ENCODE results near the gene AGXT.

The AGXT gene

GRCh38 chr2:240868286-240869108 lies at the start of gene AGXT:
AGXT (plus strand) TSS chr2:240868824; CDS start chr2:240868866, 42 bp downstream.
- peak; percentile 57 for DNase-seq (ENCODE audit: low spot score)

GRCh38 chr2:240819126-240819857 lies 49.3 kb upstream of the AGXT start:
- DNase-seq (ENCODE audit: low spot score): peak; percentile 71

DNA sequence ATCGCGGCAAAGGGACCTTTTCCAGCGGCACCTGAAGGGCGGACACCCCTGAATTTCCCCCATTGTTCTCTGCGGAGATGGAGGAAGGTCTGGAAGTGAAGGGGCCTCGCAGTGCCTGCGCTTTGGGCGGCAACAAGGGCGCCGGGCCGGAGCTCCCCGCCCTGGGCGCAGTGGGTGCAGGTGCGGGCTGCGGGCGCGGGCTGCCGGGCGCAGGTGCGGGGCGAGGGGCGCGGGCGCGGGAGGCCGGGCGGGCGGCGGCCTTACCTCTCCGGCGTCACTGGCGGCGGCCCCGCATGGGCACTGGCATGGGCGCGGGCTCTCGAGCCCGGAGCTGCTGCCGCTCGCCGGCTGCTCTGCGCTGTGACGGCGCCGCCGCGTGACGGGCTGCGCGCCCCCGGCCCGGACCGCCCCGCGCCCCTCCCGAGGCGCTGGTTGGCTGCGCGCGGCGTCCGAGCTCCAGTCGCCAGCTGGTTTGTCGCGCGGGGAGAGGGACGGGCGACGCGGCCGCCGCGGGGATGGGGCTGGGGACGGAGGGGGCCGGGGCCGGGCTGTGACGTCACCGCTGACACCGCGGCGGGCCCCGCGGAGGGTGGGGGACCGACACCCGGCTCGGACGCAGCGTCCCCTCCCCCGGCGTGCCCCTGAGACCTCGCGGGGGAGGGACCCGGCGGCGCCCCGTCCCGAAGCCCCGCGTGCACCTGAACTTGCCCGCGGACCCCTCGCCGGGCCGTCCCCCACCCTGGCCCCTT lies 48.6 kb upstream of the AGXT start, which contains the start of gene KIF1A:
Gene KIF1A, minus strand, starts transcription at position 362 of the 749 bp plus-strand sequence. CDS start 22,467 bp downstream, outside the sequence.
- DNase-seq (ENCODE audit: low spot score): peak; percentile 79

DNA sequence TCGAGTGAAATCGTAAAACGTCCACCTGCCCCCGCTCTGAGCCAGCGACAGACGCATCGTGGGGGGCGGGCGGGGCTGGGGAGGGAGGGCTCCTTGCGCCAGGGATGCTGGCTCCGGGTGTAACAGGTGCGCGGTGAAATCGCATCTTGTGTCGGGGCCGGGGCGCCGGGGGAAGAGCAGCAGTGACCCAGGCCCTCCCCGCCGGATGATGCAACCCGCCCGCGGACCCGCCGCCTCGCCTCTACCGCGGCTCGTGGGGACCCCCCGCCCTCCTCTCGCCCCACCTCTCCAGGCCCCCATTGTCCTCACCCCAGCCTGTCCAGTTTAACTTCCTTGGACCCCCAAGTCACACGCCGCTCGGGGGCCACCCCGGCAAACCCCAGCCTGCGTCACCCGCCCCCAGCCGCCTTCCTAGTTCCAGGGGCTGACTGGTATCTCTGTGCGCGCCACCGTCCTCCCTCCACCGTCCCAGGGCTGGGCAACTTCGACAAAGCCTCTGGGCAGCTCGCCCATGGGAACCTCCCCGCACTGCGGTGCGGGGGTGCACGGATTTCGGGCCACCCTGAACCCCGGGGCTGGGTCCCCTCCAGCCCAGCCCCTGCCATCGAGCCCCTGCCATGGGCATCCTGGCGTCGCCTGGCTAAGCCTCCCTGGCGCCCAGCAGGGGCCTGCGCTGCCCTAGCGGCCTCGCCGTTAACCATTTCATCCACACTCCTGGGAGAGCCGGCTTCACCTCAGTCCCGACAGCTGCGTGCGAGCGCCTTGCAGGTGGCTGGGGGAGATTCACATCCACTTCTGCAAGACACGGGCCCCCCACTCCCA lies 47.8 kb upstream of the AGXT start:
- DNase-seq (ENCODE audit: low spot score): peak; percentile 75

DNA sequence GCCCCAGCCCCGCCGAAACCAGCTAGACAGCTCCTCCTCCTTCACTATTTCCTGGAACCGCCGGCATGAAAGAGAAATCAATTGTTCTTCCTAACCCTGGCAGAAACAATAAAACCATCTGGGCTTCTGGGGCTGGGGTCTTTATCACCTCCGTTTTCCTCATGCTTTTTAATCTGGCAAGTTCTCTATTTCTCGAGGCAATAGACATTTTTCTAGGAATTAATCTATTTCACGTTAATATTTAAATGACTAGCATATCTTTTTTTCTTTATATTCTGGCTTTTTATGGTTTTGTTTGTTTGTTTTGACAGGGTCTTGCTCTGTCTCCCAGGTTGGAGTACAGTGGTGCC lies 47.2 kb upstream of the AGXT start:
- no peak for DNase-seq (ENCODE audit: low spot score)

- DNase-seq (ENCODE audit: low spot score): no peak
Measured at GRCh38 chr2:240822280-240822847, 46.3 kb upstream of the AGXT start.

- DNase-seq (ENCODE audit: low spot score): no peak
Measured at GRCh38 chr2:240823449-240824336, 44.9 kb upstream of the AGXT start.

GRCh38 chr2:240825476-240825875 lies 43.1 kb upstream of the AGXT start:
- DNase-seq (ENCODE audit: low spot score): no peak

DNA sequence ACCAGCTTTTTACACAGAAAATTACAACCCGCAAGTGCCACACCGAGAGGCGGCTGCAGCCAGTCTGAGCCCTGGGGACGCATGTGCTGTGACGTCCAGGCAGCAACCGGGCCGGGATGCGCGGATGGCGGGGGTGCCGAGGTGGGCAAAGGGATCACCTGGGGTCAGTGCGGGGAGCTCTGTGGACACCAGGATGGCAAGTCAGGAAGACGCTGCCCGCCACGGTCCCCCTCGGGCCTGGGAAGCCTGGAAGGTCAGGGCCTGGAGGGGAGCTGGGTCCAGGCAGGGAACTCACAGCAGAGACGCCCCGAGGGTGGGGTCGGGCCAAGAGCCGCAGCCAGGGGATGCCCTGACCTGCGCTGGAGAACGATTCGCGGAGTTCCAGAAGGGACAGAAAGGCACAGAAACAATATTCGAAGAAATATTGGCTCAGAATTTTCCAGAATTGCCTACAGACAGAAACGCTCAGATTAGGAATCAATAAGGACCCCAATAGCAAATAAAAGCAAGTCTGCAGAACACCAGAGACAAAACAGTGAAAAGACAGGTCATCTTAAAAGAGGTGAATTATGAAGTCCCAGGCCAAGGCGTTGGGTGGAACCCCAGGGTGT lies 36.9 kb upstream of the AGXT start:
- peak; percentile 74 for DNase-seq (ENCODE audit: low spot score)

DNA sequence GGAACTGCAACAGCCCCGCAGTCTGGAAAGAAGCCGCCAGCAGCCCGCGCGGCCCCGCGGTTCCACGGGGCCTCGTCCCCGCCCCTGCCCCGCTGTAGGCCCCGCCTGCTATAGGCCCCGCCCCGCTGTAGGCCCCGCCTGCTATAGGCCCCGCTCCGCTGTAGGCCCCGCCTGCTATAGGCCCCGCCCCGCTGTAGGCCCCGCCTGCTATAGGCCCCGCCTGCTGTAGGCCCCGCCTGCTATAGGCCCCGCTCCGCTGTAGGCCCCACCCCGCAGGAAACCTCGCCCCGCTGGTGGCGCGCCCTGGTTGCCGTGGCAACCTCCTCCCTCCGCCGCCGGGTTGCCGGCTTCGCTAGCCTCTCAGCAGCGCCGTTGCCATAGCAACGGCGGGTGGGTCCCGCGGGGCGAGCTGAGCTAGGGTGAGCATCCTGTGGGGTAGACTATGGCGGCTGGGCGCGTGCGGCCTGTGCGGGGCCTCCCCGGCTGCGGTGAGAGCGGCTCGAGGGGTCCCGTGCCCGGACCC lies 36.4 kb upstream of the AGXT start:
- peak; percentile 99 for DNase-seq (ENCODE audit: low spot score)

- DNase-seq (ENCODE audit: low spot score): no peak
Measured at GRCh38 chr2:240832921-240833494, 35.6 kb upstream of the AGXT start.

- DNase-seq (ENCODE audit: low spot score): no peak
Measured at GRCh38 chr2:240833724-240834285, 34.8 kb upstream of the AGXT start.

DNA sequence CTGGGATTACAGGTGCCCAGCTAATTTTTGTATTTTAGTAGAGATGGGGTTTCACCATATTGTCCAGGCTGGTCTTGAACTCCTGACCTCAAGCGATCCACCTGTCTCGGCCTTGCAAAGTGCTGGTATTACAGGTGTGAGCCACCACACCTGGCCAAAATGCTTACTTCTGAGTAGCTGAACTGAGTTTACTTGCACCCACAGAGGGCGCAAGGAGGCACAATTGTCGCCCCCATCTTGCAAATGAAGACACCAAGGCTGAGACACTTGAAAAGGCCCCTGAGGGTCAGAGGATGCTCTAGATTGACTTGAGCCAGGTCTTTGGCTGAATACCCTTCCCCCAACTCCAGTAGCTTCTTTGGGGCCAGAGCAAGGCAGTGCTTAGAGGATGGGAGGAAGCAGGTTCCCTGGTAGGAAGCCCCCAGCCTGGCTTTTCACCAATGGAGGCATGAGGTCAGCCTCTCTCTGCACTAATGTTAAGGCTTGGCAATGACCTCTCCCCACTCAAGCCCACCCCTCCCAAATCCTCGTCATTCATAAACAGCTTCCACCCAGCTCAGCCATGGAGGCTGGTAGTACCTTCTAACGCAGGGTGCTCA lies 34.1 kb upstream of the AGXT start:
- no peak for DNase-seq (ENCODE audit: low spot score)

DNA sequence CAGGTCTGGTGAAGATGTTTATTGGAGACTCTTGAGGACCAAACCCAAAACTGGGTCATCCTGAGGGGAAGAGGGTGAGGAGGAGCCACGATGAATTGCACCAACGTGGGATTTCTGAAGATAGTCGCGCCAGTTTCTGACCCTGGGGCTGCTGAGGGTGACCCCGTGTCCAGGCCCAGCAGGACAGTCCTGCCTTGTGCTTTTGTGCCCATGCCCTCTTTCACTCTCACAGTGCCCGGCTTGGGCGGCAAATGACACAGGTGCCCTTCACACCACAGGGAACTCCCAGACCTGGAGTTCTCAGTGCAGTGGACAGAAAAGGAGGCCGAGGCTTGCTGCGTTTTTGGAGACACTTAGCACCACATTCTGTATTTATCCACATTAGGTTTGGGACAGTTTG lies 33.1 kb upstream of the AGXT start:
- no peak for DNase-seq (ENCODE audit: low spot score)

DNA sequence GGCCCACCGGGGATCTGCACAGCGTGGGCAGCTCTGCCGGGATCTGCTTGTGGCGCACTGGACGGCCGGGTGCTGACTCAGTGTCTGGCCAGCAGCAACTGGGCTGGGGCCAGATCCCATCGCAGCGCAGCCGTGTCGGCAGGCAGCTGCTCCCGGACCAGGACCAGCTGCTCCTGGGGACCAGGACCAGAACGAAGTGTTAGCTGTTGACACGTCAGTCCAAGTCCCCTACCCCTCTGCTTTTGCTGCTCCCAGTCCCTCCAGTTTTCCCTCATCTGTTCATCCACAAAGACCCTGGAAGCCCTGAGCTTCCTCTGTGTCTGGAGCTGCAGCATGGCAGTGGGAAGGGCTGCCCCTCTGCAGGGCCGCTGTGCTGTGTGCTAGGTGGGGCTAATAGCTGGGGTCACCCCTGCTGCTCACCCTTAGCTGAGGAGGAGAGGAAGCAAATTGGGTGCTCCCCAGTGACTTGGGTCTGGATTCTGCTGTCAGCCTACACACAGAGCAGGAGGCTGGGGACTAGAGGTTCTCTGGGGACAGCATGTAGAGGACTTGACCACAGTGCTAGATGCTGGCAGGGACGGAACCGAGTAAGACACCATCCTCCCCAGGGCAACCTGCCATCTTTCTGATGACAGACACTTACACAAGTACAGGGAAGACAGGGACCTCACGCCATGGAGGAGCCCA lies 31.7 kb upstream of the AGXT start:
- peak; percentile 41 for DNase-seq (ENCODE audit: low spot score)

- DNase-seq (ENCODE audit: low spot score): no peak
Measured at GRCh38 chr2:240837621-240838020, 31.0 kb upstream of the AGXT start.

- no peak for DNase-seq (ENCODE audit: low spot score)
Measured at GRCh38 chr2:240839152-240840143, 29.2 kb upstream of the AGXT start.
